NCI-H345 treated with DMSO at 0.1 percent for 48 hours (cell line): ENCODE data around the gene ATL2.
A peak's percentile ranks its signal among the peaks of the same experiment; 100 is the strongest.
"Not testable (repeated sequence)": the region's sequence is repeated elsewhere in the genome, so short reads cannot be mapped to it uniquely, and the experiment has no call there.

Experiments
- DNase-seq: peaks from one replicate; lab custom pipeline; 2025; ENCODE audit not compliant: unreplicated experiment; lab: John Stamatoyannopoulos, UW

Gene ATL2

DNA sequence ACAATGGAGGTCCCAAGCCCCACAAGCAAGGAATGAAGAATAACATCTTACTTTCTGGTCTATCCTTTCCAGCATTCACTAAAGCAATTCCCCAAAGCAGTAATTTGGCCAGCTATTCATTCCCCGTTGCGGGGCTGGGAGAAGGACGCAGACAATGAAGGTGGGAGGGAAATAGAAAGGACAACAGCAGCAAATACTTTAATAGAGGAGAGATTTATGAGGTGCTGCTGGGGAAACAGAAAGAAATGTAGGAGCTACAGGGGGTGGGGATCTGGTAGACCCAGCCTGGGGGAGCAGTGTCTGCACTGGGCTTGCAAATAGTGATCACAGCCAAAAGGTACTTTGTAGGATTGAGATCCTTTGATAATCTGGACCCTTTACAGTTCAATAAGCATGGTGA is 13.9 kb upstream of the ATL2 start:
- DNase-seq = no peak

DNA sequence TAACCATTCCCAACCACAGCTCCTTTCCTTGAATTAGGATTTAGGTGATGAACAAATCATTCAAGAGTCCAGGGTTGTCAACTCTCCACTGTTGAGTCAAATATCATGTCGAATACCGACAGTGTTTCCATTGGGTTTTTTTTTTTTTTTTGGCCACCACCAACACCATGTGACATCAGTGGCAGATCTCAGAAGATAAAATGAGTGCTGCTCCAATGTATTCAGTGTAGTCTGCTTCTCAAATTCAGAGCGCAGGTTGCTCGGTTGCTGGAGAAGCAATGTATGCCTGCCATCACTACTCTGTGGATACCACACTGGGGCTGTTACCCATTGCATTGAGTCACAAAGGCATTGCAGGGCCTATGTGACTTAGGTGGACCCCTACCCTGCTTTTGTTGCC is 10.8 kb upstream of the ATL2 start:
- DNase-seq = no peak

- no peak for DNase-seq
These were observed 9.7 kb upstream of the ATL2 start for GRCh38 chr2:38386821-38387220.

DNA sequence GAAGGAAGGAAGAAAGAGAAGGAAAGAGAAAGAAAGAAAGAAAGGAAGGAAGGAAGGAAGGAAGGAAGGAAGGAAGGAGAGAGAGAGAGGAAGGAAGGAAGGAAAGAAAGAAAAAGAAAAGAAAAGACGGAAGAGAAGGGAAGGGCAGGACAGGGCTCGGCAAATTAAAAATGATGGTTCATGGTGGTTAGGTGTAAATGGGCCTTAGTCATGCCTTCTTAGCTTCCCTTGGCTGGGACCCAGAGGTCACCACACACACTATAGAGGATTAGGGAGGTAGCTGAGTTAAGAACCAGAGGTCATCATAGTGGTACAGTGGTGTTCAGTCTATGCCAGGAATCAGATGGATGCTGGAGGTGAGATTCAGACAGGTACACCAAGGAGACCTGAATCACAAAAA is 9.3 kb upstream of the ATL2 start:
- DNase-seq = no peak

DNA sequence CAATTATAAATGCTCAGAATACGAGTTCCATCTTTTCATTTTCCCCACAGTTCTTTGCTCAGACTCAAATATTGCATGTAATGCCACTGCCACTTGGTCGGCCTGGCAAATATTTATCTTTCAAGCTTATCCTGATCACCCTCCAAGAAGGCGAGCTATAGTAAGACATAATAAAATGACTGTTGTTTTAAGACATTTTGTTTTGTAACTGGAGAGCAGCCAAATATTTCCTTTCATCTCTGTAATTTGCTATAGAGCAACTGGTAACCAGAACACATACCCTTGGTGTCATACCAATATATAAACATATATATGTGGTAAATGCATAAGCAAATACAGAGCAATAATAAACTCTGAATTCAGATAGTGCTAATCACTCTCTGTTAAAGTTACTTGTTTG is 7.3 kb upstream of the ATL2 start:
- no peak for DNase-seq

- DNase-seq = not testable (repeated sequence)
These were observed 6.7 kb upstream of the ATL2 start for GRCh38 chr2:38383741-38384140.

GRCh38 chr2:38381381-38382143 is 4.5 kb upstream of the ATL2 start:
- DNase-seq = no peak

DNA sequence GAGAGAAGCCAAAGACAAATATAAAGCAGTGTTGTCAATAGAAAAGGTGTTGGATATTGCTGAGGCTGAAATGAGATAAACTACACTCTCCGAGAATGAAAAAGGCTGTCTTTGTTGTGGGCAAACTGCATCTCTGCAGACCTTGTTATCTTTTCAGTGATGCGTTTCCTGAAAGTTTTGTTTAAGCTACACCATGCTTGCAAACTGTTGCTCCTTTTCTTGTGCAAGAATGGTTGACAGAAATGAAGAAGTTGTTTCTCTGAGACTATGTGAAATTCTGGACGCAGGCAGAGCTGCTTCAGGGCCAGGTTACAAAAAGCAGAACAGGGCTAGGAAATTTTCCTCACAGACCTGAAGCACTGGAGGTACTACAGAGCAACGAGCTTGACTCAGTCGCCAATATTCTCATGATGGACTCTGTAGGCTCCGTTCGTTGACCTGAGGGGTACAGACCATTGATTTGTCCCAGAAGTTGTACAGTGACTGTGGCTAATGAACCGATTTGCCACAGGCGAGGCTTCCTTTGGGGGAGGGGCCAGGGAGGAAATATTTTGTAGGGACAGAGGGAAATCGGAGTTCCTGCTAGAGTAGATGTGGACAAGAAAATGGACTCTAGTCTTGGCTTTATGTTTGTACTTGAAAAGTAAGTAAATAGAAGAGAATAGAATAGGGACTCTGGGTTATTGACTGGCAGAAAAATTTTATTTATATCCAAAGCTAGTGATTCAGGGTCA is 3.5 kb upstream of the ATL2 start:
- DNase-seq = no peak

DNA sequence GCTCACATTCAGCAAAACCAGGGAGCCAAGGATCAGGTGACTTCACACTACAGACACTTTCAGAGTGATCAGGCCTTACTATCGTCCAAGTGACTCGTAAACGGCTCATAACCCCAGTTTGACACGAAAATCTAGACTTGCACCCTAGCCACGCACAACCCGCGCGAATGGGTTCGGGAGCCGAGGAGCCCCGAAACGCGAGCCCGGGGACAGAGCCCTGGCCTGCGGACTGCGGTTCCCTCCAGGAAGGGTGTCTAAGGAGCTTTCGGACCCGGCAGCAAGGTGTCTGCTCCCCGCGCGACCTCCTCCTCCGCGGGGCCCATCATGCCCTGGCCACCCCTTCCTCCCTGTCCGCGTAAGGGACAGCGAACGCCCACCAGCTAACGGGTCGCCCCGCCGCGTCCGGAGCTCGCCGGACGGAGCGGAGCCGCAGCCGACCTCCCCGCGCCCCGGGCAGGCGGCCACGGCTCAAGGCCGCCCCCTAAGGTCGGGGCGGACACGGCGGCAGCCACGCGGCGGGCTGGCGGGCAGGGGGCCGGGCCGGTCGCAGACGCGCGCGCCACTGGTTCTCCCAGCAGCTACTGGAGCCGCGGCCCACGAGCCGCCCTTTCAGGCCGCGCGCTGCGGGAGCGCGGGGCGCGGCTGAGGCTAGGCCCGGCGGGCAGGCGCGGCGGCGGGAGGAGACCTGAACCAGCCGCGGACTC is 575 bp downstream of the ATL2 start:
- DNase-seq = peak; percentile 46

DNA sequence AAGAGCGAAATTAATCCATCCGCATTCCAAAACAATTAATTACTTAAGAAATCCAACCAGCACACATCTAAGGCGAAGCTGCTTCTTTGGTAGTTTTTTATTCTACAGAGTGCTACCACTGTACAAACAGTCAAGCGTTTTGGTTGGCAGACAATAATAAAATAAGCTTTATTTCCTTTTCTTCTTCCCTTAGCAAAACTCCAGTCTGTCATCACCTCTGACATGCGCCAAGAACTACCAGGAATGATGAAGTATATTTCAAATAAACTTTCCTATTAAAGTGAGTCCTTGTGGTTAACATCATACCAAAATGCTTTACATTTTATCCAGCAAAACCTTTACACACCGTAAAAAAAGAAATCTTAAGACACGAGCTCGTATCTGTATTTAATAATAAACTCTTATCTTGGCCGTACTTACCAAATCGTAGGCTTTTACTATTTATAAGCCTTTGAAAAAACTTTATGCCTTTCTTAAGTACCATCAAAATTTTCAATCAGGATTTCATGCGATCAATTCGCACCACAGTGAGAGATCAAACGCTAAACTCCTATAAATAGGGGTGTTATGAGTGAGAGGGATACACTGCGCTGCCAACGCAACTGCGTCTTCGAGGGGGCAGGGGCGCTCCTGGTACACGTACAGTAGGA is 1.3 kb downstream of the ATL2 start:
- DNase-seq = no peak

DNA sequence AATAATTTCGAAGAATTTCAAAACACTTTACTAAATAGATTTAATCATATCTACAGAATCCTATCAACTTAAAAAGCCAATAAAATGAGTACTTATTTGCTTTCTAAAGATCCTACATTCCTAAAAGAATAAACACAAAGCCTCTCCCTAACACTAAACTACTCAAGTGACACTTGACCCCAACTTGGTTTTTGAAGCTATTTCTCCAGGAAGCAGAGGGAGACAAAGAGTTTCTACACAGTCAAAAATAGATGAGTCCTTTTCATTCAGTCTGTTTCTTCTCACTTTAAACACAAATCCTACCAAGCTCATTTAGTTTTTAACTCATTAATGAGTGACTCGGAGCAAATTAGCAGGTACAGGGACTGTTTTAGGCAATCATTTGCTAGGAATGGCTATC is 2.1 kb downstream of the ATL2 start:
- no peak for DNase-seq

DNA sequence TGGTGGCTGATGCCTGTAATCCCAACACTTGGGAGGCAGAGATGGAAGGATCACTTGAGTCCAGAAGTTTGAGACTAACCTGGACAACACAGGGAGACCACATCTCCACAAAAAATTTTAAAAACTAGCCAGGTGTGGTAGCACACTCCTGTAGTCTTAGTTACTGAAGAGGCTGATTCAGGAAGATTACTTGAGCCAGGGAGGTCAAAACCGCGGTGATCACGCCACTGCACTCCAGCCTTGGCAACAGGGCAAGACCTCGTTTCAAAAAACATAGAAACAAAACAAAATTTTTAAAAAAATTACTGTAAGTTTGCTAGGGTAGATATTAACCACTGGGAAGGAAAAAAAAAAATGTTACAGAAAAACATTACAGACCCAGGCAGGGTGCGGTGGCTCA is 5.8 kb downstream of the ATL2 start:
- no peak for DNase-seq

- DNase-seq = no peak
These were observed 6.4 kb downstream of the ATL2 start for GRCh38 chr2:38370664-38371063.

DNA sequence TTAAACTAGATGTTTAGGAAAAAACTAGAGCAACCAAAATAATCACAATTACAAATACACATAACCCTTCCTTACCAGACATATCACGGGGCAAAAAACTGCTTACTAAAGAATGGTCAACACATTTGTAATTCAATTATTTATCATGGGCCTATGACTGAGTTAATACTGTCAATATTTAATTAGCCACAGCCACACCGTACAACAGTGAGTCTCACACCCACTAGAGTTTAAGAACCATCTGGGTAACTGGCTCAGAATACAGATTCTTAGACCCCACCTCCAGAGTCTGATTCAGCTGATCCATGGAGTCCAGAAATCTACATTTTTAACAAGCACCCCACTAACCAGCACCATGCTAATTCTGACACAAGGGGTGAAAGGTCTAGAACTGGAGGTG is 14.8 kb downstream of the ATL2 start:
- DNase-seq = no peak

GRCh38 chr2:38360177-38360576 is 16.9 kb downstream of the ATL2 start:
- DNase-seq = no peak

GRCh38 chr2:38353402-38353801 is 23.7 kb downstream of the ATL2 start:
- no peak for DNase-seq

- no peak for DNase-seq
These were observed 24.7 kb downstream of the ATL2 start for GRCh38 chr2:38352336-38352735.

GRCh38 chr2:38345323-38346038 is 31.6 kb downstream of the ATL2 start:
- DNase-seq = no peak

- DNase-seq = no peak
These were observed 32.3 kb downstream of the ATL2 start for GRCh38 chr2:38344813-38345212.

DNA sequence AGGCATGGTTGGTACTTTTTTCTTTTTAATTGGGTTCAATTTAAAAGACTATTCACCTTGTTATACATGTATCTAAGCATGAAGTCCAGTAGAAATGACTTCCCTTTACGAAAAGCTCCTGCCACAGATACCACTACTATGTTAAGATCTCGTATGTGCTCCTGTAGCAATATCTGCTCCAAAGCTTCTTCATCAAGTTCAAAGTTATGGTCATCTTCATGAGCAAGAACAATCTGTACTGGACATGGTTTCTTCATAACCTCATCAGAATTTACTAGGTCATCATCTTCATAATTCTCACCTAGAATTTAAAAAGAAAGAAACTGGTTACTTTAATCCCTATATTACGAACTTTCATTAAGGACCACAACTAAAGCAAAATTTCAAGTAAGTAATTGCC is 33.9 kb downstream of the ATL2 start:
- no peak for DNase-seq

- no peak for DNase-seq
These were observed 40.5 kb downstream of the ATL2 start for GRCh38 chr2:38336621-38337020.
